GM10248 (cell line): ENCODE measurements around the gene ZNF625.
"Not testable (repeated sequence)": the region's sequence is repeated elsewhere in the genome, so short reads cannot be mapped to it uniquely, and the experiment has no call there.

Experiments used
- CTCF ChIA-PET: fragments of 300-600 bp; sonication (Branson Sonifier 250); formaldehyde crosslinking; extraction: SDS; loops from one replicate; lab custom pipeline; 2021; ENCODE audit warnings: antibody characterized with exemption; lab: Yijun Ruan, JAX
- POLR2A ChIA-PET: fragments of 350-650 bp; sonication (Branson Sonifier 250); formaldehyde crosslinking; extraction: SDS; loops from one replicate; lab custom pipeline; 2020; ENCODE audit warnings: antibody characterized with exemption; lab: Yijun Ruan, JAX
- DNase-seq: peaks from one replicate; pipeline ENCODE4 v3.0.0; 2012; ENCODE audit errors: extremely low spot score
- TF ChIP-seq, protein P1 (sequence below): IDR thresholded peaks from 2 replicates; pipeline ENCODE4 v1.5.1; 2012; ENCODE audit warnings: mild to moderate bottlenecking, low read depth; ENCODE audit errors: extremely low read depth, missing control alignments, control extremely low read depth

Gene ZNF625

DNA sequence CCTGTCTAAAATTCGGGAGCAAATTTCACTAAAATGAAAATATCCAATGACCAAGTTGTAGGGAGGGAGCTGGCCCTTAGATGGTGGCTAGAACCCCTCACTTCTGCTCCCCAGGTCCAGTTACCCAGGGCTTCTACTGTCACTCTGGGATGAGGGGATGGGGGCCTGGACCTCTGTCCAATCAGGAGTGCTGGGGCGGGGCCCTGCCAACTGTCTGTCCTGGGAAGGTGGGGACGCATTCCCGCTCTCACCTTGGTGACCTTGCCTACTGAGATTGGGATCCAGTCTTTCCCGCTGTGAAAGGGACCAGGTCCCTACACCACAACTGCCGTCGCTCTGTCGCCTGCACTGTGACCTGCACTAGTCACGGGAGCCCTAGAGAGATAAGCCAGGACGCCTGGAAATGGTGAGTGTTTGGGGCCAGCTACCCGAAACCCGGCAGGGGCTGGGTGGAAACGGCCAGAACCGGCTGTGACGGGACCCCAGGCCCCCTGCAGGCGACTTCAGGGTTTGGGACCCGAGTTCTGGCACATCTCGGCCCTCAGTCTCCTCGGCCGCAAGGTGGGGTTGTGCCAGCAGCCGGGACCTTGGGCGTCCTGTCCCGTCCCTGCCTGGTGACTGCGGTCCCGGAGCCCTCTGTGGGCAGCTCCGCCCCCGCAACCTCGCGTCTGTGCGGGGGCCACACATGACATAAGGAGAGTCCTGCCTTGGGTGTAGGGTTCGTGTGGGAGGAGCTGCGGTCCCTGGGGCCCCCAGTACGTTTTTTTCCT lies 39.1 kb downstream of the ZNF625 start:
- TF ChIP-seq, protein P1, sequence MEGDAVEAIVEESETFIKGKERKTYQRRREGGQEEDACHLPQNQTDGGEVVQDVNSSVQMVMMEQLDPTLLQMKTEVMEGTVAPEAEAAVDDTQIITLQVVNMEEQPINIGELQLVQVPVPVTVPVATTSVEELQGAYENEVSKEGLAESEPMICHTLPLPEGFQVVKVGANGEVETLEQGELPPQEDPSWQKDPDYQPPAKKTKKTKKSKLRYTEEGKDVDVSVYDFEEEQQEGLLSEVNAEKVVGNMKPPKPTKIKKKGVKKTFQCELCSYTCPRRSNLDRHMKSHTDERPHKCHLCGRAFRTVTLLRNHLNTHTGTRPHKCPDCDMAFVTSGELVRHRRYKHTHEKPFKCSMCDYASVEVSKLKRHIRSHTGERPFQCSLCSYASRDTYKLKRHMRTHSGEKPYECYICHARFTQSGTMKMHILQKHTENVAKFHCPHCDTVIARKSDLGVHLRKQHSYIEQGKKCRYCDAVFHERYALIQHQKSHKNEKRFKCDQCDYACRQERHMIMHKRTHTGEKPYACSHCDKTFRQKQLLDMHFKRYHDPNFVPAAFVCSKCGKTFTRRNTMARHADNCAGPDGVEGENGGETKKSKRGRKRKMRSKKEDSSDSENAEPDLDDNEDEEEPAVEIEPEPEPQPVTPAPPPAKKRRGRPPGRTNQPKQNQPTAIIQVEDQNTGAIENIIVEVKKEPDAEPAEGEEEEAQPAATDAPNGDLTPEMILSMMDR, result no peak
- ChIA-PET POLR2A (no interaction called here), CTCF (interaction anchor here (1.3 kb wide), 1 partner anchor 15 kb away, joined by 3 read pairs; no protein-coding TSS in a partner anchor)
- no peak for DNase-seq

DNA sequence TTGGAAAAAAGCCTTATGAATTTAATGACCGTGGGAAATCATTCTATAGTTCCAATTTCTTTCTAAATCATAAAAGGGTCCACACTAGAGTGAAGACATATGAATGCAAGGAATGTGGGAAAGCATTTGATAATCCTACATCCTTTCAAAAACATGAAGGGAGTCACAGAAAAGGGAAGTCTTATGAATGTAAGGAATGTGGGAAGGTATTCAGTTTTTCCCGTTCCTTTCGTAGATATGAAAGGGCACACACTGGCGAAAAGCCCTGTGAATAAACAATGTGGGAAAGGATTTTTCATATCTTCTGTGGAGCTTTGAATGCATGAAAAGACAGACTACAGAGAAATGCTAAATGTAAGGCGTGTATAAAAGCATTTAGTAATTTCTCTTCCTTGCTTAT lies 43.4 kb downstream of the ZNF625 start:
- DNase-seq, result no peak
- TF ChIP-seq, protein P1, result no peak
- CTCF ChIA-PET, result no interaction called here
- POLR2A ChIA-PET, result no interaction called here

DNA sequence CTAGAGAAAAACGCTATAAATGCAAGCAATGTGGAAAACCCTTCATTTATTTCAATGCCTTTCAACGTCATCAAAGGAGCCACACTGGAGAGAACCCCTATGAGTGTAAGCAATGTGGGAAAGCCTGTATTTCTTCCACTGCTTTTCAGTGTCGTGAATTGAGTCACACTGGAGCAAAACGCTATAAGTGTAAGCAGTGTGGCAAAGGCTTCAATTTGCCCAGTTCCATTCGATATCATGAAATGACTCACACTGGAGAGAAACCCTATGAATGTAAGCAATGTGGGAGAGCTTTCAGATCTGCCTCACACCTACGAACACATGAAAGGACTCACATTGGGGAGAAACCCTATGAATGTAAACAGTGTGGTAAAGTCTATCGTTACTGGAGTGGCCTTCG lies 43.8 kb downstream of the ZNF625 start:
- CTCF ChIA-PET, result no interaction called here
- TF ChIP-seq, protein P1, result no peak
- POLR2A ChIA-PET, result no interaction called here
- DNase-seq, result no peak

DNA sequence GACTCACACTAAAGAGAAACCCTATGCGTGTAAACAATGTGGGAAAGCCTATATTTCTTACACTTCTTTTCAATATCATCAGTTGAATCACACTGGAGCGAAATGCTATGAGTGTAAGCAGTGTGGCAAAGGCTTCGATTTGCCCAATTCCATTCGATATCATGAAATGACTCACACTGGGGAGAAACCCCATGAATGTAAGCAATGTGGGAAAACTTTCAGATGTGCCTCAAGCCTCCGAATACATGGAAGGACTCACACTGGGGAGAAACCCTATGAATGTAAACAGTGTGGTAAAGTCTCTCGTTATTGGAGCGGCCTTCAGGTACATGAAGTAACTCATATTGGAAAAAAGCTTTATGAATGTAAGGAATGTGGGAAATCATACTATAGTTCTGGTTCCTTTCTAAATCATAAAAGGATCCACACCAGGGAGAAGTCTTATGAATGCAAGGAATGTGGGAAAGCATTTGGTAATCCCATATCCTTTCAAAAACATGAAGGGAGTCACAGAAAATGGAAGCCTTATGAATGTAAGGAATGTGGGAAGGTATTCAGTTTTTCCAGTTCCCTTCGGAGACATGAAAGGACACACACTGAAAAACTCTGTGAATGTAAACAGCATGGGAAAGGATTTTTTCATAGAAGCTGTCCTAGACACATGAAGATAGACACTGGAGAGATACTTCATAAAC lies 44.4 kb downstream of the ZNF625 start:
- no peak for DNase-seq

DNA sequence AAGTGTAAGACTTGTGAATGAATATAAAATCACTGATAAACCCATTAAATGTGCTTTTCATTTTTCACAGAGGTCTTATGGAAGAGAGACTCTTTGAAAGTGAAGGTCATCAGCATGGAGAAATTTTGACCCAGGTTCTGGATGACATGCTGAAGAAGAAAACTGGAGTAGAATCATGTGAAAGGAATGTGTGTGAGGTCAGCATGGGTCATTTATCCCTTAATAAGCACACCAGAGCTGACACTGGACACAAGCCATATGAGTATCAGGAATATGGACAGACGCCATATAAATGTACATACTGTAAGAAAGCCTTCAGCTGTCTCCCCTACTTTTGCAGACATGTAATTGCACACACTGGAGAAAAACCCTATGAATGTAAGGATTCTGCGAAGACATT lies 45.4 kb downstream of the ZNF625 start:
- CTCF ChIA-PET, result no interaction called here
- TF ChIP-seq, protein P1, result no peak
- POLR2A ChIA-PET, result no interaction called here
- no peak for DNase-seq

More for the DNA sequence above, 44.4 kb downstream of the ZNF625 start:
- POLR2A ChIA-PET, result no interaction called here
- TF ChIP-seq, protein P1, result no peak
- CTCF ChIA-PET, result no interaction called here

DNA sequence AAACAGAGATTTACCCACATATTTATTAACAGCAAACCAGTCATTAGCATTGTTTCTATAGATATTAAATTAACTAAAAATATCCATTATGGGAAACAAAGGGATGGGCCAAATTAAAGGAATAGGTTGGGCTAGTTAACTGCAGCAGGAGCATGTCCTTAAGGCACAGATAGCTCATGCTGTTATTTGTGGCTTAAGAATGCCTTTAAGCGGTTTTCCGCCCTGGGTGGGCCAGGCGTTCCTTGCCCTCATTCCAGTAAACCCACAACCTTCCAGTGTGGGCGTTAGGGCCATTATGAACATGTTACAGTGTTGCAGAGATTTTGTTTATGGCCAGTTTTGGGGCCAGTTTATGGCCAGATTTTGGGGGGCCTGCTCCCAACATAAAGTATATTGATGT lies 52.6 kb downstream of the ZNF625 start:
- DNase-seq, POLR2A ChIA-PET: not testable (repeated sequence)
- CTCF ChIA-PET, result interaction anchor here (2.8 kb wide), 1 partner anchor 13 kb away, joined by 23 read pairs; no protein-coding TSS in a partner anchor

DNA sequence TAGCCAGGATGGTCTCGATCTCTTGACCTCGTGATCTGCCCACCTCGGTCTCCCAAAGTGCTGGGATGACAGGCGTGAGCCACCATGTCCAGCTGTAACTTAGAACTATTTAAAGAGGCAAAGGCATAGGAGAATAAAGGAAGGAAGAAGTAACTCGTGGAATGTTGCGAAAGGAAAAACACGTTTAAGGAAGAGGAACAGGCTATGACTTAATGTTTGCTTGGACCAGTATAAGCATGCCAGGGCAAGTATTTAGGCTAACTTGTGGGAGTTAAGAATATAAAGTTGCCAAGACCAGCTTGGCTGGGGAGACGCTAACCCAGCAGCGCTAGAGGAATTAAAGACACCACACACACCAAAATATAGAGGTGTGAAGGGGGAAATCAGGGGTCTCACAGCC lies 58.5 kb downstream of the ZNF625 start:
- POLR2A ChIA-PET, result no interaction called here
- CTCF ChIA-PET, result interaction anchor here (1.0 to 2.0 kb wide), 4 partner anchors 17 to 398 kb away, joined by 3 to 7 read pairs (median 6); partner anchors contain the start of gene ZNF20
- no peak for DNase-seq
- TF ChIP-seq, protein P1, result no peak
